ENCODE data around the gene CD226.
A peak's percentile ranks its signal among the peaks of the same experiment; 100 is the strongest.
"Not testable (repeated sequence)": the region's sequence is repeated elsewhere in the genome, so short reads cannot be mapped to it uniquely, and the experiment has no call there.

CD226 gene

GRCh38 chr18:69947361-69948133 lies at the start of gene CD226:
CD226 (minus strand) TSS chr18:69947873; CDS start chr18:69947406, 467 bp downstream.
- DNase-seq (ENCODE audit: low spot score) = peak; percentile 48

- no peak for DNase-seq (ENCODE audit: low spot score)
Observed at GRCh38 chr18:69996951-69997798, 49.5 kb upstream of the CD226 start.

- no peak for DNase-seq (ENCODE audit: low spot score)
Observed at GRCh38 chr18:69996417-69996816, 48.7 kb upstream of the CD226 start.

GRCh38 chr18:69995774-69996173 lies 48.1 kb upstream of the CD226 start:
- no peak for DNase-seq (ENCODE audit: low spot score)

GRCh38 chr18:69992776-69993175 lies 45.1 kb upstream of the CD226 start:
- no peak for DNase-seq (ENCODE audit: low spot score)

GRCh38 chr18:69987870-69988269 lies 40.2 kb upstream of the CD226 start:
- DNase-seq (ENCODE audit: low spot score) = no peak

- DNase-seq (ENCODE audit: low spot score) = no peak
Observed at GRCh38 chr18:69985239-69985638, 37.6 kb upstream of the CD226 start.

- DNase-seq (ENCODE audit: low spot score) = no peak
Observed at GRCh38 chr18:69982417-69982816, 34.7 kb upstream of the CD226 start.

- DNase-seq (ENCODE audit: low spot score) = no peak
Observed at GRCh38 chr18:69981948-69982347, 34.3 kb upstream of the CD226 start.

- DNase-seq (ENCODE audit: low spot score) = no peak
Observed at GRCh38 chr18:69980982-69981804, 33.5 kb upstream of the CD226 start.

- DNase-seq (ENCODE audit: low spot score) = no peak
Observed at GRCh38 chr18:69980509-69980908, 32.8 kb upstream of the CD226 start.

GRCh38 chr18:69978732-69979715 lies 31.4 kb upstream of the CD226 start:
- DNase-seq (ENCODE audit: low spot score) = no peak

GRCh38 chr18:69975294-69975693 lies 27.6 kb upstream of the CD226 start:
- not testable (repeated sequence) for DNase-seq (ENCODE audit: low spot score)

- no peak for DNase-seq (ENCODE audit: low spot score)
Observed at GRCh38 chr18:69974365-69974764, 26.7 kb upstream of the CD226 start.

GRCh38 chr18:69969491-69969890 lies 21.8 kb upstream of the CD226 start:
- no peak for DNase-seq (ENCODE audit: low spot score)

GRCh38 chr18:69968039-69968438 lies 20.4 kb upstream of the CD226 start:
- DNase-seq (ENCODE audit: low spot score) = no peak

- DNase-seq (ENCODE audit: low spot score) = no peak
Observed at GRCh38 chr18:69963196-69963595, 15.5 kb upstream of the CD226 start.

GRCh38 chr18:69961718-69962117 lies 14.0 kb upstream of the CD226 start:
- DNase-seq (ENCODE audit: low spot score) = no peak

GRCh38 chr18:69958422-69958821 lies 10.7 kb upstream of the CD226 start:
- DNase-seq (ENCODE audit: low spot score) = peak; percentile 48

- DNase-seq (ENCODE audit: low spot score) = no peak
Observed at GRCh38 chr18:69957747-69958146, 10.1 kb upstream of the CD226 start.

All from CD4-positive, alpha-beta T cell treated with Interleukin-15 for 4 hours (primary cell).